AG04450 (cell line): ENCODE data around the gene NATD1. TPM values are rescaled to one million over a fixed set of nuclear protein-coding genes. Genes with fewer than 3 reads are reported as not detected.
A peak's percentile ranks its signal among the peaks of the same experiment; 100 is the strongest.

Experiments used
- CTCF ChIA-PET: fragments of 300-600, 350-600 bp; formaldehyde crosslinking; extraction: SDS; loops from one replicate; lab custom pipeline; 2022; ENCODE audit warnings: antibody characterized with exemption, inconsistent platforms; lab: Charles Lee
- POLR2A ChIA-PET: fragments of 350-600 bp; formaldehyde crosslinking; extraction: SDS; loops from one replicate; lab custom pipeline; 2021; ENCODE audit warnings: antibody characterized with exemption, inconsistent platforms; lab: Yijun Ruan, JAX
- DNase-seq: peaks from one replicate; pipeline ENCODE4 v3.0.0-alpha.2; 2011; ENCODE audit warnings: low read depth, low spot score
- H3K27ac ChIP-seq: one replicate; pipeline ENCODE4 v1.5.1; 2012; ENCODE audit warnings: low read depth, low read length, control low read depth
- H3K27me3 ChIP-seq: one replicate; pipeline ENCODE4 v1.6.0; 2012; ENCODE audit warnings: low read length; ENCODE audit not compliant: control insufficient read depth, insufficient read depth
- H3K4me3 ChIP-seq: 2 replicates; pipeline ENCODE4 v1.5.1; 2011; ENCODE audit warnings: mild to moderate bottlenecking, low read depth, low read length, control low read depth
- H3K9me3 ChIP-seq: 2 replicates; pipeline ENCODE4 v1.5.1; 2012; ENCODE audit warnings: low read length; ENCODE audit not compliant: control insufficient read depth, insufficient read depth
- polyA plus RNA-seq: library from polyadenylated mRNA; depleted of rRNA; stranded (reverse); fragments of >200 nt; gene quantifications from 2 replicates; pipeline ENCODE4 v1.2.3, GENCODE V29; 2011
- TF ChIP-seq, protein P1 (sequence below): IDR thresholded peaks from 2 replicates; pipeline ENCODE4 v1.5.1; 2011; ENCODE audit warnings: low read depth, low read length, control low read depth, inconsistent platforms

NATD1 gene
- polyA plus RNA-seq, 1 experiment, result 4.0 TPM

DNA sequence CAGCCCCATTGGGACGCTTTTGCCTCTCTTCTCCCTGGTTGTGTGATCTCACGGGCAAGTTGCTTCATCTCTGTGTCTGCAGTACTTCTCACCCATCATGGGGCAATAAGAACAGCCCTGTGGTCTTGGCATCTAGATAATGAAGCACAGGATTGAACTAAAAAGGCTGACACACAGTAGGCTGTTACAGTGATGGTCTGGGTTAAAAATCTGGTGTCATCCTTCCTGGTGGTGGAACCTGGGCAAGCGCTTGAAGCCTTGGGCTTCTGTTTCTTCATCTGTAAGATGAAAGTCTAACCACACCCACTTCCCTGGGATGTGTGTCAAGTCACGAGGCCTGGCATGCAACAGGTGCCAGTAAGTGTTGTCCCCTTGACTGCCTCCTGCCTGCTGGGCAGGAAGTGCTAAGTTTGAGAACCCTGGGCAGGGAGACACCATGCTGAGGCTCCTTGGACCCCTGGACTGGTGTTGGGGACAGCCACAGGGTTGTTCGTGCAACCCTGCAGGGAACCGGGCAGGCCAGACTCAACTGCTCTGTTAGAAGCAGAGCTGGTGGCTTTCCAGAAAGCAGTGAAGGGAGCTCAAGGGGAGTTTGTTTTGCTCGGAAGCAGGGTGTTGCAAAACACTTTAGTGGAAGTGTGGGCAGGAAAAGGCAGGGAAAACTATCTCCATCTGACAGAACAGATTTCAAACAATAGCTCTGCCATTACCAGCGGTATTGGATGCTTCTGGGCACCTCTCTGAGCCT, 25.4 kb upstream of the NATD1 start:
- TF ChIP-seq, protein P1, sequence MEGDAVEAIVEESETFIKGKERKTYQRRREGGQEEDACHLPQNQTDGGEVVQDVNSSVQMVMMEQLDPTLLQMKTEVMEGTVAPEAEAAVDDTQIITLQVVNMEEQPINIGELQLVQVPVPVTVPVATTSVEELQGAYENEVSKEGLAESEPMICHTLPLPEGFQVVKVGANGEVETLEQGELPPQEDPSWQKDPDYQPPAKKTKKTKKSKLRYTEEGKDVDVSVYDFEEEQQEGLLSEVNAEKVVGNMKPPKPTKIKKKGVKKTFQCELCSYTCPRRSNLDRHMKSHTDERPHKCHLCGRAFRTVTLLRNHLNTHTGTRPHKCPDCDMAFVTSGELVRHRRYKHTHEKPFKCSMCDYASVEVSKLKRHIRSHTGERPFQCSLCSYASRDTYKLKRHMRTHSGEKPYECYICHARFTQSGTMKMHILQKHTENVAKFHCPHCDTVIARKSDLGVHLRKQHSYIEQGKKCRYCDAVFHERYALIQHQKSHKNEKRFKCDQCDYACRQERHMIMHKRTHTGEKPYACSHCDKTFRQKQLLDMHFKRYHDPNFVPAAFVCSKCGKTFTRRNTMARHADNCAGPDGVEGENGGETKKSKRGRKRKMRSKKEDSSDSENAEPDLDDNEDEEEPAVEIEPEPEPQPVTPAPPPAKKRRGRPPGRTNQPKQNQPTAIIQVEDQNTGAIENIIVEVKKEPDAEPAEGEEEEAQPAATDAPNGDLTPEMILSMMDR, result no peak
- H3K27me3 ChIP-seq, result peaks cover 2% of the 10 kb centered on the region
- no peaks in the 10 kb centered on the region for H3K9me3 ChIP-seq
- ChIA-PET POLR2A (no interaction called here), CTCF (interaction anchor here (0.6 to 4.8 kb wide), 17 partner anchors 9 to 350 kb away, joined by 3 to 47 read pairs (median 4); no protein-coding TSS in a partner anchor)
- no peak overlapping the region for H3K27ac ChIP-seq
- no peak overlapping the region for H3K4me3 ChIP-seq
- DNase-seq, result no peak

DNA sequence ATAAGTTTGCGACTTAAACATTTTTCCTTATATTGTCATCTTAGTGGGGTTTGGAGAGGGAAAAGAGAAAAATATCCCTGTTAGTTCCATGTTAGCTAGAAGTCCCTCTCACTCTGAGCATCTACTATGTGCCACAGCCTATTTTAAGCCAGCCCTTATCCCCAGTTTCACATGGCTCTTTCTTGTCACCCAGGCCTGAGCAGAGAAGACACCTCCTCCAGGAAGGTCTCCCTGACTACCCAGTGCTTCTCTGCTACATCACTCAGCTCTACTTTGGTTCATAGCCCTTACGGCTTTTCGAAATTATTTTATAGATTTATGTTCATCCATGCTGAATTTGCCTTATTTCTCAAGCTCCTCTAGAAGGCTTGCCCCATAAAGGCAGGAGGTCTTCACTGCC, 24.1 kb upstream of the NATD1 start:
- Histone ChIP-seq H3K27ac (no peak overlapping the region), H3K4me3 (no peak overlapping the region), H3K27me3 (peaks cover 2% of the 10 kb centered on the region), H3K9me3 (no peaks in the 10 kb centered on the region)
- TF ChIP-seq, protein P1, result no peak
- no peak for DNase-seq
- POLR2A ChIA-PET, result interaction anchor here (2.6 kb wide), 1 partner anchor 9 kb away, joined by 14 read pairs; no protein-coding TSS in a partner anchor
- CTCF ChIA-PET, result interaction anchor here (1.2 to 2.2 kb wide), 4 partner anchors 148 to 237 kb away, joined by 4 to 14 read pairs (median 8); no protein-coding TSS in a partner anchor

DNA sequence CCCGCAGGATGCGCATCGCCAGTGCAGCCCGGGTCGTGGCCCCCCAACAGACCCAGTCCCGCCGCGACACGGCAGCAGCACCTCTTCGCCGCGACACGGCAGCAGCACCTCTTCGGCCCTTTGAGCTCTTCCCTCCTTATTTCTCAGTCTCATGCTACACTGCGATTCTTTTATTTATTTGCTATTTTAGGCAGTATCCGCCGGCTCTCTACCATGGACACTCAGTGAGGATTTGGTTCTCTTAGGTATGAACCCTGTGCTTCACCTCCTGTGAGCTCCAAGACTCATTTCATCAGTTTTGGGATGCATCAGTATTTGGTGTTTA, 23.0 kb upstream of the NATD1 start:
- H3K27ac ChIP-seq, result no peak overlapping the region
- DNase-seq, result no peak
- no peaks in the 10 kb centered on the region; the same call in 1 of the 2 replicates for H3K9me3 ChIP-seq
- H3K27me3 ChIP-seq, result peaks cover 4% of the 10 kb centered on the region
- ChIA-PET CTCF (interaction anchor here (0.6 to 2.2 kb wide), 6 partner anchors 11 to 236 kb away, joined by 3 to 14 read pairs (median 8); no protein-coding TSS in a partner anchor), POLR2A (interaction anchor here (1.0 to 2.6 kb wide), 3 partner anchors 10 to 233 kb away, joined by 4 to 14 read pairs (median 4); partner anchors contain the start of genes TMEM11 and USP22)
- TF ChIP-seq, protein P1, result no peak
- H3K4me3 ChIP-seq, result peak overlapping the region; percentile 69

DNA sequence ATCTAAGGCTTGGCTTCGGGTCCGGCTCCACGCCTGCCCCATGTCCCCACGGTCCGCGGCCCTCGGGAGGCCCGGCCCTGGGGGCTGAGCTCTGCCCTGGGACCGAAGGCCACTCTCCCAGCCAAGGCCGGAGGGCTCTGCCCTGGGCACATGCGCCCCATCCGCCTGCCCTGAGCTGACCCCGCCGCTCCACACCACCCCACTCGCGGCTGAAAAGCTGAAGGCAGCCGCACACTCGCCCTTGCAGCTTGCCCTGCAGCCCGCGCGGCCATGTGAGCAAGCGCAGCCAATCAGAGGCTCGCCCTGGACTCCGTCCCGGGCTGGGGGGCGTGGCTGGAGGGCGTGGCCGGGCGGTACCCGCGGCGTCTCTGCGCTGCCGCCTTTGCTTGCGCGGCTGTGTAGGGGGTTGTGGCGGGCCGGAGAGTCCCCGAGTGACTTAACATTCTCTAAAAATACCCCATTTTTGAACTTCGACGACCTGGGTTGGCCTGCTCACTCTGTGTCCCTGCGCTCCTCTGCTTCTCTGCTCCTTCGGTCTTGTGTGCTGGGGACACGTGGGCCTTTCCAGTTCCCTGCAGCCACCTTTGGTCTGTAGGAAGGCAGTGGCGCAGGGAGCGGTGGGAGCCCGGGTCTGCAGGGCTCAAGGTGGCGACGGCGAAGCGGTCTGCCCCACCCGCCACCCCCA, 22.5 kb upstream of the NATD1 start:
- TF ChIP-seq, protein P1, result no peak
- ChIA-PET POLR2A (interaction anchor here (0.6 to 2.6 kb wide), 5 partner anchors 10 to 232 kb away, joined by 3 to 14 read pairs (median 4); partner anchors contain the start of genes TMEM11 and USP22), CTCF (interaction anchor here (0.7 to 2.2 kb wide), 3 partner anchors 85 to 237 kb away, joined by 7 to 14 read pairs (median 9); no protein-coding TSS in a partner anchor)
- DNase-seq, result no peak
- Histone ChIP-seq H3K4me3 (peak overlapping the region; percentile 69), H3K27me3 (peaks cover 4% of the 10 kb centered on the region), H3K9me3 (no peaks in the 10 kb centered on the region; the same call in 1 of the 2 replicates), H3K27ac (no peak overlapping the region)
